Liver (tissue), 3 donors: Measurements from ENCODE around the gene ATP7A.

Experiments used
- CTCF ChIP-seq: fragments of 150-350 bp; IDR thresholded peaks from 2 replicates; pipeline ENCODE4 v1.5.1; 2017; ENCODE audit warnings: improper control_type of control experiment, low read depth, low read length; ENCODE audit not compliant: missing input control
- FOXA1 ChIP-seq: IDR thresholded peaks from 2 replicates; pipeline ENCODE4 v1.6.1; 2016; ENCODE audit warnings: antibody characterized with exemption
- JUND ChIP-seq, 2 donors: IDR thresholded peaks; 2 replicates each; pipeline ENCODE4 v1.6.1; 2016; ENCODE audit warnings: antibody characterized with exemption in 2 of 2
- MAX ChIP-seq: IDR thresholded peaks from 2 replicates; pipeline ENCODE4 v1.6.1; 2016; ENCODE audit warnings: antibody characterized with exemption
- NR2F2 ChIP-seq: IDR thresholded peaks from 2 replicates; pipeline ENCODE4 v1.6.1; 2016; ENCODE audit warnings: antibody characterized with exemption
- RAD21 ChIP-seq, 2 donors: IDR thresholded peaks; 2 replicates each; pipeline ENCODE4 v1.6.1; 2016; ENCODE audit warnings: antibody characterized with exemption in 2 of 2, mild to moderate bottlenecking in 2 of 2
- REST ChIP-seq: IDR thresholded peaks from 2 replicates; pipeline ENCODE4 v1.6.1; 2016; ENCODE audit warnings: antibody characterized with exemption, mild to moderate bottlenecking
- RXRA ChIP-seq, 2 donors: IDR thresholded peaks; 2 replicates each; pipeline ENCODE4 v1.6.1; 2017 to 2018; ENCODE audit warnings: antibody characterized with exemption in 2 of 2, mild to moderate bottlenecking in 1 of 2
- SP1 ChIP-seq: IDR thresholded peaks from 2 replicates; pipeline ENCODE4 v1.6.1; 2018; ENCODE audit warnings: antibody characterized with exemption, mild to moderate bottlenecking
- TAF1 ChIP-seq: conservative IDR thresholded peaks from 2 replicates; pipeline ENCODE4 v1.6.1; 2016; ENCODE audit warnings: antibody characterized with exemption, mild to moderate bottlenecking
- YY1 ChIP-seq: IDR thresholded peaks from 2 replicates; pipeline ENCODE4 v1.6.1; 2016; ENCODE audit warnings: antibody characterized with exemption, mild to moderate bottlenecking
- ZBTB33 ChIP-seq: IDR thresholded peaks from 2 replicates; pipeline ENCODE4 v1.6.1; 2016; ENCODE audit warnings: antibody characterized with exemption
- donor health status: healthy.
- donor health status: healthy.

GRCh38 chrX:78063687-78064086 lies 153.2 kb downstream of the ATP7A start:
- TF ChIP-seq MAX (no peak), CTCF (no peak), YY1 (no peak), RAD21 (IDR thresholded peaks at IDR 0.05) (no peak), JUND (IDR thresholded peaks at IDR 0.05) (no peak), REST (no peak), ZBTB33 (no peak), RXRA (IDR thresholded peaks at IDR 0.05) (no peak), SP1 (no peak), FOXA1 (no peak), NR2F2 (no peak), TAF1 (no peak)
